Stimulated activated CD8-positive, alpha-beta memory T cell treated with anti-CD3 and anti-CD28 coated beads, Interleukin-7, amount 100 ng/mL, for 24 hours (primary cell): ENCODE measurements around the gene SENP7.
"Not testable (repeated sequence)": the region's sequence is repeated elsewhere in the genome, so short reads cannot be mapped to it uniquely, and the experiment has no call there.

ENCODE experiments used
- DNase-seq: peaks from one replicate; pipeline ENCODE4 v3.0.0-alpha.2; 2020; ENCODE audit warnings: low read depth

The SENP7 gene

GRCh38 chr3:101325393-101326134 is 187.4 kb downstream of the SENP7 start:
- no peak for DNase-seq

GRCh38 chr3:101320475-101320874 is 192.5 kb downstream of the SENP7 start, which contains the start of gene IMPG2:
Gene IMPG2, minus strand, starts transcription at chr3:101320575. Its CDS starts 203 bp downstream, at chr3:101320372.
- DNase-seq, result no peak

- no peak for DNase-seq
Observed at GRCh38 chr3:101319531-101319930, 193.5 kb downstream of the SENP7 start.

DNA sequence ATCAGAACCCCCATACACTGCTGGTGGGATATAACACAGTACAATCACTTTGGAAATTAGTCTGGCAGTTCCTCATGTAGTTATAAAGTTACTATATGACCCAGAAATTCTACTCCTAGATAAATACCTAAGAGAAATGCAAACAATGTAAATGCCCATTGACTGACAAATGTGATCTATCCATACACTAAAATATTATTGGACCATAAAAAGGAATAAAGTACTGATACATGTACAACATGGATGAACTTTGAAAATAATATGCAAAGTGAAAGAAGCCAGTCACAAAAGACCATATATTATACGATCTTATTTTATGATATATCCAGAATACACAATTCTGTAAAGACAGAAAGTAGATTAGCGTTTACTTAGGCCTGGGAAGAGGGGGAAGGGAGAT is 200.5 kb downstream of the SENP7 start:
- DNase-seq, result no peak

DNA sequence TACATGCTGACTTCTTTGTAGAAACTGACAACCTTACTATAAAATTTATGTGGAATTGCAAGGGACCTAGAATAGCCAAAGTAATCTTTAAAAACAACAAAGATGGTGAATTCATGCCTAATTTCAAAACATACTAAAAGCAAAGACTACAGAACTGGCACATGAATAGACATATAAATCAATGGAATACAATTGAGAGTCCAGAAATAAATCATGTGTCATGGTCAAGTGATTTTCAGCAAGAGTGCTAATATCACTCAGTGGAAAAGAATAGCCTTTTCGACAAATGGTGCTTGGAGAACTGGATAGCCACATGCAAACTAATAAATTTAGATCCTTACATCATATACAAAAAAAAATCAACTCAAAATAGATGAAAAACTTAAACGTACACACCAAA is 201.3 kb downstream of the SENP7 start:
- no peak for DNase-seq

- no peak for DNase-seq
Observed at GRCh38 chr3:101310978-101311375, 202.0 kb downstream of the SENP7 start.

DNA sequence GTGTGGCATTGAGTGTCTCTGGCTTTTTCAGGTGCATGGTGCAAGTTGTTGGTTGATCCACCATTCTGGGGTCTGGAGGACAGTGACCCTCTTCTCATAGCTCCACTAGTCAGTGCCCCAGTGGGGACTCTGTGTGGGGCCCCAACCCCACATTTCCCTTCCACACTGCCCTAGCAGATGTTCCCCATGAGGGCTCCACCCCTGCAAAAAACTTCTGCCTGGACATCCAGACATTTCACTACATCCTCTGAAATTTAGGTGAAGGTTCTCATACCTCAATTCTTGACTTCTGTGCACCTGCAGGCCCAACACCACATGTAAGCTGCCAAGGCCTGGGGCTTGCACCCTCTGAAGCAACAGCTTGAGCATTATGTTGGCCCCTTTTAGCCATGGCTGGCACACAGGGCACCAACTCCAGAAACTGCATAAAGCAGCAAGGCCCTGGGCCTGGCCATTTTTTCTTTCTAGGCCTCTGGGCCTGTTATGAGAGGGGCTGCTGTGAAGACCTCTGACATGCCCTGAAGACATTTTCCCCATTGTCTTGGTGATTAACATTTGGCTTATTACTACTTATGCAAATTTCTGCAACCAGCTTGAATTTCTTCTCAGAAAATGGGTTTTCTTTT is 204.8 kb downstream of the SENP7 start:
- not testable (repeated sequence) for DNase-seq

- no peak for DNase-seq
Observed at GRCh38 chr3:101303836-101304235, 209.2 kb downstream of the SENP7 start.

DNA sequence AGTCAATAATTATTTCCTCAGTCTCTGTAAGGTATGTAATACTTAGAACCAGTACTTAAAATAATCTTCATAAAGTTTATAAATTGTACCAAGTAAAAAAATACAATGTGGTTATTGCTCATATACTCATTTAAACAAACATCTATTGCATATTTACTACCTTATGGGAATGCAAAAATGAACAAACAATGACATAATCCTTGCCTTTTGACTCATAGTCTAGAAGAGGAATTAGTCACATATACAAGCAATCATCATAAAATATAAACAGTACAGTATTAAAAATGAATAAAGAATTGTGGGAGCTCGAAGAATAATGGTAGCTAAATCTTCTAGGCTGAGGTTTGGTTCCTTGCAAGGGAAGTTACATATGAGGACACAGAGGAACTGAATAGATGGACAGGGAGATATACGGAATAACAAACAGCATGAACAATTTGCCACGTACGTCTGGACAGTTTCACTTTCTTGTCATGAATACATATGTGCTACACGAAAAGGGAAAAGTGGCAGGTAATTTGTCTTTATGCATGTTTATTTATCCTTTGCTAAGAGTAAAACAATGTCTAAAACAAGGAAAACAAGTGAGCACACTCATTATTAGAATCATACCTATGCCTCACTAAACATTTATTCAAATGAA is 209.8 kb downstream of the SENP7 start:
- DNase-seq, result no peak

DNA sequence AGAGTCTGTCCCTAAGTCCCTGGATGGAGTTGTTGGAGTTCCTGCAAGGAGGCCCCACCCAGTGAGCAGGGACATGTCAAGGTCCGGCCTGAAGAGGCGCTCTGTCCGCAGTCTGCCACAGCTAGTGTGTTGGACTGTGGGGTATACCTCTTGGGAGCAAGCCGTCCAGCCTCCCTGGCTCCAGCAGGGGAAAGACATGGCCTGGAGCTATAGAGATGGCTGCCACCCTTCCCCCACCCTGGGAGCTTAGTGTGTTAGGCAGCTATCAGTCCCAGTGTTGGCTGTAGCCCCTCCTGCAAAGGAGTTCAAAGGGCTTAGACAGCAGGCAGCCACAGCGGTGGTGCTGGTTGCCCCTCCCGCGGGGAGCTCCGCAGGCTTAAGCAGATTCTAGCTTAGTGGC is 212.9 kb downstream of the SENP7 start:
- DNase-seq, result no peak

- no peak for DNase-seq
Observed at GRCh38 chr3:101292027-101292426, 221.0 kb downstream of the SENP7 start.

- DNase-seq, result no peak
Observed at GRCh38 chr3:101288294-101288693, 224.7 kb downstream of the SENP7 start.

- DNase-seq, result no peak
Observed at GRCh38 chr3:101284757-101285156, 228.3 kb downstream of the SENP7 start.

DNA sequence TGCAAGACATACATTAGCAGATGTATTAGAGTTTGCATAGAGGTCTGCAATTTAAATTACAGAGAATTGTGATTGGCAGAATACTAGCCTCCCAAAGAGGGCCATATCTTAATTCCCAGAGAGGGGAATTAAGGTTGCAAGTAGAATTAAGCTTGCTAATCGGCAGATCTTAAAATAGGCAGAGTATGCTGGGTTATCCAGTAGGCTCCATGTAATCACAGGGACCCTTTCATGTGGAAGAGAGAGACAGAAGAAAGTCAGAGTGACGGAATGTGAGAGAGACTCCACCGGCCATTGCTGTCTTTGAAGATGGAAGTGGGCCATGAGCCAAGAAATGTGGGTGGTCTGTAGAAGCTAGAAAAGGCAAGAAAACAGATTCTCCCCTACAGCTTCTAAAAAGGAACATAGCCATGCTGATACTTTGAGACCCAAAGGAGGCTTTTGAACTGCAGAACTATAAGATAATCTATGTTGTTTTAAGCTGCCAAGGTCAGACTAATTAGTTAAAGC is 231.4 kb downstream of the SENP7 start:
- DNase-seq, result no peak

- no peak for DNase-seq
Observed at GRCh38 chr3:101279765-101280385, 233.1 kb downstream of the SENP7 start.

GRCh38 chr3:101279162-101279561 is 233.8 kb downstream of the SENP7 start:
- no peak for DNase-seq

DNA sequence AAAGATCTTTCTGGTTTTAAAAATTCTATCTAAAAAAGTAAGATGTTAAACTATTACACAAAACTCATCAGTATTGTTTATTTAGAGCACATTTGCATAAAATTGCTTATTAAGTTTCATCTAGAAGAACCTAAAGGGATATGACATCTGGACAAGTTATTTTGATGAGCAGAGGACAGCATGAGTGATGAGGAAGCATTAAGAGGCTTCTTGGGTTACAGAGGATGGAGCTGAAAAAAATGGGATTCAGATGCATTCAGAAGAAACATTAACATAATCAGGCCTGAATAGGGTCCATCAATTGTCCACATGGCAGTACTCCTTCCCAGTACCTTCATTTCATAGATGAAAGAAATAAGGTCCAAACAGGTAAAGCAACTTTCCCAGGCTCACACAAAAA is 234.3 kb downstream of the SENP7 start:
- no peak for DNase-seq
